Measurements from ENCODE around the gene DUSP12. TPM values are rescaled to one million over a fixed set of nuclear protein-coding genes. Genes with fewer than 3 reads are reported as not detected.

The DUSP12 gene
- total and polyA plus RNA-seq, 2 donors (not counting 1 experiment from before 2014, with no cell fraction given) = 35.6 to 35.8 TPM

- no peaks in the 10 kb centered on the region for H3K4me1 ChIP-seq (ENCODE audit: control insufficient read depth, extremely low read depth, insufficient read depth, low read length)
- H2AFZ ChIP-seq (ENCODE audit: low read length) = no peak overlapping the region
- no peak overlapping the region for H3K4me3 ChIP-seq (replicated peaks in 1 of 4; ENCODE audit: control extremely low read depth in 1 of 4, insufficient read depth in 1 of 4, low read depth in 3 of 4, low read length in 4 of 4)
- H3K9me3 ChIP-seq (ENCODE audit: control insufficient read depth, insufficient read depth, low read depth, low read length) = no peaks in the 10 kb centered on the region
- no peaks in the 10 kb centered on the region for H4K20me1 ChIP-seq (ENCODE audit: control insufficient read depth, extremely low read depth, insufficient read depth, low read length)
- H3K27ac ChIP-seq (ENCODE audit: insufficient read depth, low read length) = no peak overlapping the region
- DNase-seq (ENCODE audit: low read depth in 2 of 2) = no peak
- no peaks in the 10 kb centered on the region for H3K36me3 ChIP-seq (ENCODE audit: control insufficient read depth, insufficient read depth, low read length)
- no peaks in the 10 kb centered on the region for H3K27me3 ChIP-seq (ENCODE audit: control insufficient read depth, insufficient read depth, low read length)
- H3K9ac ChIP-seq (ENCODE audit: insufficient read depth, low read length) = no peak overlapping the region
- H3K79me2 ChIP-seq (ENCODE audit: control insufficient read depth, insufficient read depth, low read length) = peaks cover 31% of the 10 kb centered on the region
- TF ChIP-seq EZH2 (IDR thresholded peaks at IDR 0.05; ENCODE audit: low read length, missing control alignments) = no peak
- TF ChIP-seq CTCF (conservative IDR thresholded peaks at IDR 0.05 in 1 of 2, IDR thresholded peaks at IDR 0.05 in 1 of 2; ENCODE audit: low read depth in 1 of 2, low read length in 2 of 2) = no peak
- H3K4me2 ChIP-seq (ENCODE audit: extremely low read depth, insufficient read depth, low read length) = no peak overlapping the region
Observed at GRCh38 chr1:161770250-161770649, 20.7 kb downstream of the DUSP12 start.

- Histone ChIP-seq H3K79me2 (ENCODE audit: control insufficient read depth, insufficient read depth, low read length) (peaks cover 32% of the 10 kb centered on the region), H3K4me1 (ENCODE audit: control insufficient read depth, extremely low read depth, insufficient read depth, low read length) (no peaks in the 10 kb centered on the region), H3K4me2 (ENCODE audit: extremely low read depth, insufficient read depth, low read length) (no peak overlapping the region), H3K4me3 (replicated peaks in 1 of 4; ENCODE audit: control extremely low read depth in 1 of 4, insufficient read depth in 1 of 4, low read depth in 3 of 4, low read length in 4 of 4) (no peak overlapping the region), H3K9me3 (ENCODE audit: control insufficient read depth, insufficient read depth, low read depth, low read length) (no peaks in the 10 kb centered on the region), H3K27me3 (ENCODE audit: control insufficient read depth, insufficient read depth, low read length) (no peaks in the 10 kb centered on the region), H3K27ac (ENCODE audit: insufficient read depth, low read length) (no peak overlapping the region), H3K36me3 (ENCODE audit: control insufficient read depth, insufficient read depth, low read length) (no peaks in the 10 kb centered on the region), H2AFZ (ENCODE audit: low read length) (no peak overlapping the region), H3K9ac (ENCODE audit: insufficient read depth, low read length) (no peak overlapping the region), H4K20me1 (ENCODE audit: control insufficient read depth, extremely low read depth, insufficient read depth, low read length) (no peaks in the 10 kb centered on the region)
- DNase-seq (ENCODE audit: low read depth in 2 of 2) = no peak
- TF ChIP-seq CTCF (conservative IDR thresholded peaks at IDR 0.05 in 1 of 2, IDR thresholded peaks at IDR 0.05 in 1 of 2; ENCODE audit: low read depth in 1 of 2, low read length in 2 of 2) (no peak), EZH2 (IDR thresholded peaks at IDR 0.05; ENCODE audit: low read length, missing control alignments) (no peak)
Observed at GRCh38 chr1:161771161-161771560, 21.6 kb downstream of the DUSP12 start.

GRCh38 chr1:161771973-161772372, 22.4 kb downstream of the DUSP12 start:
- H3K4me3 ChIP-seq (replicated peaks in 1 of 4; ENCODE audit: control extremely low read depth in 1 of 4, insufficient read depth in 1 of 4, low read depth in 3 of 4, low read length in 4 of 4) = no peak overlapping the region
- H3K27ac ChIP-seq (ENCODE audit: insufficient read depth, low read length) = no peak overlapping the region
- no peaks in the 10 kb centered on the region for H3K36me3 ChIP-seq (ENCODE audit: control insufficient read depth, insufficient read depth, low read length)
- H3K9me3 ChIP-seq (ENCODE audit: control insufficient read depth, insufficient read depth, low read depth, low read length) = no peaks in the 10 kb centered on the region
- no peak overlapping the region for H2AFZ ChIP-seq (ENCODE audit: low read length)
- no peaks in the 10 kb centered on the region for H3K27me3 ChIP-seq (ENCODE audit: control insufficient read depth, insufficient read depth, low read length)
- no peak overlapping the region for H3K9ac ChIP-seq (ENCODE audit: insufficient read depth, low read length)
- H3K4me1 ChIP-seq (ENCODE audit: control insufficient read depth, extremely low read depth, insufficient read depth, low read length) = no peaks in the 10 kb centered on the region
- no peak overlapping the region for H3K4me2 ChIP-seq (ENCODE audit: extremely low read depth, insufficient read depth, low read length)
- TF ChIP-seq EZH2 (IDR thresholded peaks at IDR 0.05; ENCODE audit: low read length, missing control alignments) (no peak), CTCF (conservative IDR thresholded peaks at IDR 0.05 in 1 of 2, IDR thresholded peaks at IDR 0.05 in 1 of 2; ENCODE audit: low read depth in 1 of 2, low read length in 2 of 2) (no peak)
- no peak for DNase-seq (ENCODE audit: low read depth in 2 of 2)
- peaks cover 25% of the 10 kb centered on the region for H3K79me2 ChIP-seq (ENCODE audit: control insufficient read depth, insufficient read depth, low read length)
- no peaks in the 10 kb centered on the region for H4K20me1 ChIP-seq (ENCODE audit: control insufficient read depth, extremely low read depth, insufficient read depth, low read length)
